GM23248 (cell line): ENCODE measurements around the gene GALP.

Source experiments
- EZH2 ChIP-seq: fragments of 200-600 bp; sonication (generic); IDR thresholded peaks from 2 replicates; pipeline ENCODE4 v1.6.1; 2018; ENCODE audit warnings: antibody characterized with exemption, mild to moderate bottlenecking; ENCODE audit not compliant: insufficient read depth, poor library complexity, severe bottlenecking
- EZH2phosphoT487 ChIP-seq: fragments of 200-600 bp; sonication (generic); IDR thresholded peaks from 2 replicates; pipeline ENCODE4 v1.6.1; 2018; ENCODE audit warnings: antibody characterized with exemption, moderate library complexity, mild to moderate bottlenecking, low read depth; ENCODE audit not compliant: insufficient read depth

DNA sequence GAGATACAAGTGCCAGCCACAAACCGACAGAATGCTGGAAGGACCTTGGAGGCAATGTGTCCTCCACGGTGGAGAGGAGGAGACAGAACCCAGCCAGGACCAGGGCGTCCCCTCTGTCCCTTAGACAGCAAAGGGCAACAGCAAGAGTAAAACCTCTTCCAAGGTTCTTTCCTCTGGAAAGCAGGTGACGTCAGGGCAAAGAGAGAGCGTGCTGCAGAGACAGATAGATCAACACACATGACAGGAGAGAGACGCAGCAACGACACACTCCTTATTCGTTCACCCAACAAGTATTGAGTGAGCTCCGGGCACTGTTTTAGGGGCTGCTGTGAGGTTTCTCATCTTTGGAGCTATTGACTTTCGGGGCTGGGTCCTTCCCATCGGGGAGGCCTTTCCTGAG, 1.3 kb upstream of the GALP start:
- no peak for TF ChIP-seq EZH2
- TF ChIP-seq EZH2phosphoT487, result no peak
